Liver (tissue), 9 donors: ENCODE results near the gene IQUB. TPM values are rescaled to one million over a fixed set of nuclear protein-coding genes. Genes with fewer than 3 reads are reported as not detected.

Experiments
- DNase-seq: peaks from one replicate; pipeline ENCODE4 v3.0.0-alpha.2; 2017; ENCODE audit warnings: low spot score
- H3K27ac ChIP-seq, 2 donors: one replicate each; pipeline ENCODE4 v1.7.0; 2013; ENCODE audit warnings: inconsistent platforms in 2 of 2, low read length in 2 of 2, control low read depth in 1 of 2, low read depth in 1 of 2, mild to moderate bottlenecking in 1 of 2
- H3K27me3 ChIP-seq, 4 donors: one replicate each; pipeline versions ENCODE4 v1.6.1 to v1.7.0; 2013; ENCODE audit warnings: low read length in 3 of 4, inconsistent platforms in 1 of 4, mild to moderate bottlenecking in 1 of 4, moderate library complexity in 1 of 4; ENCODE audit not compliant: control insufficient read depth in 4 of 4, insufficient read depth in 4 of 4
- H3K36me3 ChIP-seq, 4 donors: one replicate each; pipeline versions ENCODE4 v1.6.1 to v1.7.0; 2013; ENCODE audit warnings: low read length in 3 of 4, mild to moderate bottlenecking in 3 of 4, low read depth in 1 of 4, moderate library complexity in 1 of 4; ENCODE audit not compliant: control insufficient read depth in 4 of 4, insufficient read depth in 3 of 4
- H3K4me1 ChIP-seq, 4 donors: one replicate each; pipeline versions ENCODE4 v1.6.1 to v1.7.0; 2013; ENCODE audit warnings: low read length in 3 of 4, mild to moderate bottlenecking in 3 of 4, moderate library complexity in 1 of 4; ENCODE audit not compliant: control insufficient read depth in 4 of 4, insufficient read depth in 4 of 4
- H3K4me3 ChIP-seq, 3 donors: one replicate each; pipeline versions ENCODE4 v1.6.1 to v1.7.0; 2013; ENCODE audit warnings: low read length in 3 of 3, control low read depth in 1 of 3, low read depth in 1 of 3, mild to moderate bottlenecking in 1 of 3
- H3K9ac ChIP-seq, 2 donors: one replicate each; pipeline ENCODE4 v1.7.0; 2013; ENCODE audit warnings: low read length in 2 of 2, mild to moderate bottlenecking in 2 of 2, moderate library complexity in 2 of 2, control low read depth in 1 of 2, low read depth in 1 of 2
- H3K9me3 ChIP-seq, 4 donors: one replicate each; pipeline versions ENCODE4 v1.6.1 to v1.7.0; 2013; ENCODE audit warnings: low read length in 3 of 4; ENCODE audit not compliant: control insufficient read depth in 4 of 4
- EGR1 ChIP-seq, 2 donors: IDR thresholded peaks; 2 replicates each; pipeline ENCODE4 v1.6.1; 2016 to 2018; ENCODE audit warnings: antibody characterized with exemption in 2 of 2, low read depth in 2 of 2
- FOXA1 ChIP-seq: IDR thresholded peaks from 2 replicates; pipeline ENCODE4 v1.6.1; 2016; ENCODE audit warnings: antibody characterized with exemption
- FOXA2 ChIP-seq: IDR thresholded peaks from 2 replicates; pipeline ENCODE4 v1.6.1; 2016; ENCODE audit warnings: antibody characterized with exemption
- GABPA ChIP-seq, 2 donors: IDR thresholded peaks in 1 of 2; conservative IDR thresholded peaks in 1 of 2; 2 replicates each; pipeline ENCODE4 v1.6.1; 2016; ENCODE audit warnings: antibody characterized with exemption in 2 of 2, mild to moderate bottlenecking in 1 of 2, moderate library complexity in 1 of 2
- HNF4A ChIP-seq, 2 donors: conservative IDR thresholded peaks; 2 replicates each; pipeline ENCODE4 v1.6.1; 2016; ENCODE audit warnings: antibody characterized with exemption in 2 of 2, mild to moderate bottlenecking in 2 of 2
- HNF4G ChIP-seq: IDR thresholded peaks from 2 replicates; pipeline ENCODE4 v1.6.1; 2016; ENCODE audit warnings: antibody characterized with exemption
- JUND ChIP-seq, 2 donors: IDR thresholded peaks; 2 replicates each; pipeline ENCODE4 v1.6.1; 2016; ENCODE audit warnings: antibody characterized with exemption in 2 of 2
- NR2F2 ChIP-seq: IDR thresholded peaks from 2 replicates; pipeline ENCODE4 v1.6.1; 2016; ENCODE audit warnings: antibody characterized with exemption
- RAD21 ChIP-seq, 2 donors: IDR thresholded peaks; 2 replicates each; pipeline ENCODE4 v1.6.1; 2016; ENCODE audit warnings: antibody characterized with exemption in 2 of 2, mild to moderate bottlenecking in 2 of 2
- RXRA ChIP-seq, 2 donors: IDR thresholded peaks; 2 replicates each; pipeline ENCODE4 v1.6.1; 2017 to 2018; ENCODE audit warnings: antibody characterized with exemption in 2 of 2, mild to moderate bottlenecking in 1 of 2
- SP1 ChIP-seq: IDR thresholded peaks from 2 replicates; pipeline ENCODE4 v1.6.1; 2018; ENCODE audit warnings: antibody characterized with exemption, mild to moderate bottlenecking
- TAF1 ChIP-seq: conservative IDR thresholded peaks from 2 replicates; pipeline ENCODE4 v1.6.1; 2016; ENCODE audit warnings: antibody characterized with exemption, mild to moderate bottlenecking
- YY1 ChIP-seq: IDR thresholded peaks from 2 replicates; pipeline ENCODE4 v1.6.1; 2016; ENCODE audit warnings: antibody characterized with exemption, mild to moderate bottlenecking
- WGBS: extraction: QIAGEN DNeasy Blood & Tissue Kit; methylation state at CpG from one replicate; pipeline ENCODE4 v1.1.7; 2013; 5-methylcytosine and 5-hydroxymethylcytosine counted together
- polyA plus RNA-seq, 2 donors: library from polyadenylated mRNA; stranded (reverse) in 1 of 2; unstranded in 1 of 2; fragments of 200-250 nt in 1 of 2; fragments of >200 nt in 1 of 2; fragmentation: Nextera tagmentation in 1 of 2; extraction: Ambion mirVana in 1 of 2; gene quantifications; one replicate each; pipeline versions ENCODE4 v1.2.1 to v1.2.3, GENCODE V29; 2013 to 2015
- total RNA-seq, 2 donors: library from RNA; depleted of rRNA; stranded (reverse); fragments of >200 nt; gene quantifications; one replicate each; pipeline ENCODE4 v1.2.3, GENCODE V29; 2014
- TF ChIP-seq, protein P1 (sequence below): IDR thresholded peaks from 2 replicates; pipeline ENCODE4 v1.6.1; 2016; ENCODE audit warnings: antibody characterized with exemption, mild to moderate bottlenecking
- TF ChIP-seq, protein P2 (sequence below): IDR thresholded peaks from 2 replicates; pipeline ENCODE4 v1.6.1; 2016; ENCODE audit warnings: antibody characterized with exemption
- TF ChIP-seq, protein P3 (sequence below): IDR thresholded peaks from 2 replicates; pipeline ENCODE4 v1.6.1; 2016; ENCODE audit warnings: antibody characterized with exemption
- TF ChIP-seq, protein P4 (sequence below): fragments of 150-350 bp; IDR thresholded peaks from 2 replicates; pipeline ENCODE4 v1.5.1; 2017; ENCODE audit warnings: improper control_type of control experiment, low read depth, low read length; ENCODE audit not compliant: missing input control
- TF ChIP-seq, protein P5 (sequence below): IDR thresholded peaks from 2 replicates; pipeline ENCODE4 v1.6.1; 2016; ENCODE audit warnings: antibody characterized with exemption
- donor health status: healthy.
- donor health status: healthy.
- donor health status: healthy.
- donor health status: healthy.
- donor health status: healthy.

IQUB gene
- total RNA-seq (under 1 TPM; 0.05 to 0.25 TPM), polyA plus RNA-seq (under 1 TPM; 0.03 to 0.13 TPM)

DNA sequence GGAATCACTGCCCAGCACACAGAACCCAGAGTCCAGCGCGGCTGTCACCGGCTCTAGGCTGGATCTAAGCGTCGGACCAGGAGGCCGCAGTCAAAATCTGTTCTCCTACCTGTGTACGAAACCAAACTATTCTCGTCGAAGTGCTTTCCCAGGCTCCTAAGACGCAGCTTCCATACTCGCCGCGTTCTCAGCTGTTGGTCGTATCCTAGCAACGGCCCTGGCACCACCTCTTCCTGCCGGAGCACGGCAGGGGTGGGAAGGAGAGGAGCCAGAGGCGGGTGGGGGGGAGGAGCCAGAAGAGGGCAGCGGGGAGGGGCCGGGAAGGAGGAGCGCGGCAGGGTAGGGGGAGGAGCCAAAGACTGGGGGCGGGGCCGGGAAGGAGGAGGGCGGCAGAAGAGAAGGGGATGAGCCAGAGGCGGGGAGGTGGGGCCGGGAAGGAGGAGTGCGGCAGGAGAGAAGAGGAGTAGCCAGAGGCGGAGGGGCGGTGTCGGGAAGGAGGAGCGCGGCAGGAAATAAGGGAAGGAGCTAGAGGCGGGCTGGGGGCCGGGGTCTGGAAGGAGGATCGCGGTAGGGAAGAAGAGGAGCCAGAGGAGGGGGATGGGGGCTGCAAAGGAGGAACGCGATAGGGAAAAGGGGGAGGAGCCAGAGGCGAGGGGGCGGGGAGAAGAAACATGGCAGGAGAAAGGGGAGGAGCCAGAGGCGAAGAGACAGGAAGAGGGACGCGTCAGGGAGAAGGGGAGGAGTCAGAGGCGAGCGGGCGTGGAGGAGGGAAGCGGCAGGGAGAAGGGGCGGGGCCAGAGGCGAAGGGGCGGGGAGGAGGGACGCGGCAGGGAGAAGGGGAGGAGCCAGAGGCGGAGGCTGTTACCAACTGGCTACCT is at the start of gene IQUB:
Gene IQUB (minus strand): TSS at position 213 of the 878 bp plus-strand sequence. CDS start 22,255 bp downstream, outside the sequence.
- peak in 1 of 2 donors; percentile 52 for TF ChIP-seq GABPA (IDR thresholded peaks at IDR 0.05 in 1 of 2, conservative IDR thresholded peaks at IDR 0.05 in 1 of 2)
- no peak for TF ChIP-seq EGR1 (IDR thresholded peaks at IDR 0.05; ENCODE audit: low read depth in 2 of 2)
- TF ChIP-seq YY1, result peak; percentile 66
- TF ChIP-seq SP1, result peak; percentile 52
- no peak for TF ChIP-seq FOXA1
- no peak for TF ChIP-seq NR2F2
- TF ChIP-seq, protein P1, sequence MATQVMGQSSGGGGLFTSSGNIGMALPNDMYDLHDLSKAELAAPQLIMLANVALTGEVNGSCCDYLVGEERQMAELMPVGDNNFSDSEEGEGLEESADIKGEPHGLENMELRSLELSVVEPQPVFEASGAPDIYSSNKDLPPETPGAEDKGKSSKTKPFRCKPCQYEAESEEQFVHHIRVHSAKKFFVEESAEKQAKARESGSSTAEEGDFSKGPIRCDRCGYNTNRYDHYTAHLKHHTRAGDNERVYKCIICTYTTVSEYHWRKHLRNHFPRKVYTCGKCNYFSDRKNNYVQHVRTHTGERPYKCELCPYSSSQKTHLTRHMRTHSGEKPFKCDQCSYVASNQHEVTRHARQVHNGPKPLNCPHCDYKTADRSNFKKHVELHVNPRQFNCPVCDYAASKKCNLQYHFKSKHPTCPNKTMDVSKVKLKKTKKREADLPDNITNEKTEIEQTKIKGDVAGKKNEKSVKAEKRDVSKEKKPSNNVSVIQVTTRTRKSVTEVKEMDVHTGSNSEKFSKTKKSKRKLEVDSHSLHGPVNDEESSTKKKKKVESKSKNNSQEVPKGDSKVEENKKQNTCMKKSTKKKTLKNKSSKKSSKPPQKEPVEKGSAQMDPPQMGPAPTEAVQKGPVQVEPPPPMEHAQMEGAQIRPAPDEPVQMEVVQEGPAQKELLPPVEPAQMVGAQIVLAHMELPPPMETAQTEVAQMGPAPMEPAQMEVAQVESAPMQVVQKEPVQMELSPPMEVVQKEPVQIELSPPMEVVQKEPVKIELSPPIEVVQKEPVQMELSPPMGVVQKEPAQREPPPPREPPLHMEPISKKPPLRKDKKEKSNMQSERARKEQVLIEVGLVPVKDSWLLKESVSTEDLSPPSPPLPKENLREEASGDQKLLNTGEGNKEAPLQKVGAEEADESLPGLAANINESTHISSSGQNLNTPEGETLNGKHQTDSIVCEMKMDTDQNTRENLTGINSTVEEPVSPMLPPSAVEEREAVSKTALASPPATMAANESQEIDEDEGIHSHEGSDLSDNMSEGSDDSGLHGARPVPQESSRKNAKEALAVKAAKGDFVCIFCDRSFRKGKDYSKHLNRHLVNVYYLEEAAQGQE, result no peak
- TF ChIP-seq HNF4G, result no peak
- TF ChIP-seq, protein P2, sequence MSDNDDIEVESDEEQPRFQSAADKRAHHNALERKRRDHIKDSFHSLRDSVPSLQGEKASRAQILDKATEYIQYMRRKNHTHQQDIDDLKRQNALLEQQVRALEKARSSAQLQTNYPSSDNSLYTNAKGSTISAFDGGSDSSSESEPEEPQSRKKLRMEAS, result no peak
- Histone ChIP-seq H3K9ac (peak within 1 kb of the TSS in 1 of 2 donors; percentile 53), H3K4me1 (peaks cover 2 to 10% (median 6%) of the 10 kb centered on the region in 4 donors), H3K27me3 (no peaks in the 10 kb centered on the region), H3K4me3 (peak within 1 kb of the TSS; percentile 66 to 86 (median 68)), H3K27ac (peak within 1 kb of the TSS; percentile 76 to 89), H3K9me3 (no peaks in the 10 kb centered on the region), H3K36me3 (no peaks in the 10 kb centered on the region)
- peak; percentile 99 for DNase-seq
- WGBS, result under 1% methylated on average over 54 of the region's 54 CpGs

DNA sequence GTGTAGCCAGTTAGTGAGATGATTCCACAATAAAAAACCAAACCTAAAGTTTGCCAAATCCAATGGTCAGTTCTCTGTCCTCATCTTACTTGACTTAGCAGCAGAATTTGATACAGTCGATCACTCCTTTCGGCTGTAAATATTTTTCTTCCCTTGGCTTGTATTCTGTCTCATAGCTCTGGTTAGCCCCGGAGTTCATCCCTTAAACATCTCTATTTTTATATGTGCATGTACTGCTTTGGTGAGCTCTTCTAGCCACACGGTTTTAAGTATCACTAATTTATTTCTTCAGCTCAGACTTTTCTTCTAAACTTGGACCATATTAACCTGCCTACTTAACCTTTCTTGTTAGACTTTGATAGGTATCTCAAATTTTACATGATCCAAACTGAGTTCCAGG is 49.4 kb upstream of the IQUB start:
- DNase-seq, result no peak
- Histone ChIP-seq H3K9ac (no peak overlapping the region), H3K9me3 (no peaks in the 10 kb centered on the region), H3K27ac (no peak overlapping the region), H3K4me3 (no peak overlapping the region), H3K27me3 (no peaks in the 10 kb centered on the region), H3K36me3 (no peaks in the 10 kb centered on the region), H3K4me1 (peaks cover 0 to 2% (median 0%) of the 10 kb centered on the region in 4 donors)
- TF ChIP-seq, protein P3, sequence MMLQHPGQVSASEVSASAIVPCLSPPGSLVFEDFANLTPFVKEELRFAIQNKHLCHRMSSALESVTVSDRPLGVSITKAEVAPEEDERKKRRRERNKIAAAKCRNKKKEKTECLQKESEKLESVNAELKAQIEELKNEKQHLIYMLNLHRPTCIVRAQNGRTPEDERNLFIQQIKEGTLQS, result no peak
- TF ChIP-seq, protein P4, sequence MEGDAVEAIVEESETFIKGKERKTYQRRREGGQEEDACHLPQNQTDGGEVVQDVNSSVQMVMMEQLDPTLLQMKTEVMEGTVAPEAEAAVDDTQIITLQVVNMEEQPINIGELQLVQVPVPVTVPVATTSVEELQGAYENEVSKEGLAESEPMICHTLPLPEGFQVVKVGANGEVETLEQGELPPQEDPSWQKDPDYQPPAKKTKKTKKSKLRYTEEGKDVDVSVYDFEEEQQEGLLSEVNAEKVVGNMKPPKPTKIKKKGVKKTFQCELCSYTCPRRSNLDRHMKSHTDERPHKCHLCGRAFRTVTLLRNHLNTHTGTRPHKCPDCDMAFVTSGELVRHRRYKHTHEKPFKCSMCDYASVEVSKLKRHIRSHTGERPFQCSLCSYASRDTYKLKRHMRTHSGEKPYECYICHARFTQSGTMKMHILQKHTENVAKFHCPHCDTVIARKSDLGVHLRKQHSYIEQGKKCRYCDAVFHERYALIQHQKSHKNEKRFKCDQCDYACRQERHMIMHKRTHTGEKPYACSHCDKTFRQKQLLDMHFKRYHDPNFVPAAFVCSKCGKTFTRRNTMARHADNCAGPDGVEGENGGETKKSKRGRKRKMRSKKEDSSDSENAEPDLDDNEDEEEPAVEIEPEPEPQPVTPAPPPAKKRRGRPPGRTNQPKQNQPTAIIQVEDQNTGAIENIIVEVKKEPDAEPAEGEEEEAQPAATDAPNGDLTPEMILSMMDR, result no peak
- TF ChIP-seq FOXA2 (no peak), TAF1 (no peak), RXRA (IDR thresholded peaks at IDR 0.05) (no peak), GABPA (IDR thresholded peaks at IDR 0.05 in 1 of 2, conservative IDR thresholded peaks at IDR 0.05 in 1 of 2) (no peak), FOXA1 (no peak), HNF4G (no peak), NR2F2 (no peak), RAD21 (IDR thresholded peaks at IDR 0.05) (no peak), JUND (IDR thresholded peaks at IDR 0.05) (no peak), EGR1 (IDR thresholded peaks at IDR 0.05; ENCODE audit: low read depth in 2 of 2) (no peak), YY1 (no peak), HNF4A (conservative IDR thresholded peaks at IDR 0.05) (no peak), SP1 (no peak)
- TF ChIP-seq, protein P1, result no peak
- TF ChIP-seq, protein P5, sequence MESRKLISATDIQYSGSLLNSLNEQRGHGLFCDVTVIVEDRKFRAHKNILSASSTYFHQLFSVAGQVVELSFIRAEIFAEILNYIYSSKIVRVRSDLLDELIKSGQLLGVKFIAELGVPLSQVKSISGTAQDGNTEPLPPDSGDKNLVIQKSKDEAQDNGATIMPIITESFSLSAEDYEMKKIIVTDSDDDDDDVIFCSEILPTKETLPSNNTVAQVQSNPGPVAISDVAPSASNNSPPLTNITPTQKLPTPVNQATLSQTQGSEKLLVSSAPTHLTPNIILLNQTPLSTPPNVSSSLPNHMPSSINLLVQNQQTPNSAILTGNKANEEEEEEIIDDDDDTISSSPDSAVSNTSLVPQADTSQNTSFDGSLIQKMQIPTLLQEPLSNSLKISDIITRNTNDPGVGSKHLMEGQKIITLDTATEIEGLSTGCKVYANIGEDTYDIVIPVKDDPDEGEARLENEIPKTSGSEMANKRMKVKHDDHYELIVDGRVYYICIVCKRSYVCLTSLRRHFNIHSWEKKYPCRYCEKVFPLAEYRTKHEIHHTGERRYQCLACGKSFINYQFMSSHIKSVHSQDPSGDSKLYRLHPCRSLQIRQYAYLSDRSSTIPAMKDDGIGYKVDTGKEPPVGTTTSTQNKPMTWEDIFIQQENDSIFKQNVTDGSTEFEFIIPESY, result no peak
- TF ChIP-seq, protein P2, result no peak
- WGBS, result 89% methylated on average over 4 of the region's 4 CpGs
